Gastrocnemius medialis (tissue), 4 donors: Measurements from ENCODE around the gene HRH2. TPM values are rescaled to one million over a fixed set of nuclear protein-coding genes. Genes with fewer than 3 reads are reported as not detected.

Source experiments
- ATAC-seq, 2 donors: fragments of 150-250 bp; one replicate each; pipeline ENCODE4 v1.9.1; 2016
- DNase-seq, 2 donors: peaks; one replicate each; pipeline ENCODE4 v3.0.0-alpha.2; 2019
- H3K27ac ChIP-seq, 4 donors: fragments of 200-600 bp; sonication (generic); 1 replicate in 1 of 4; 2 replicates in 3 of 4; pipeline ENCODE4 v1.5.1; 2016 to 2018; ENCODE audit warnings: mild to moderate bottlenecking in 2 of 4, moderate library complexity in 1 of 4
- H3K27me3 ChIP-seq, 3 donors: fragments of 200-600 bp; sonication (generic) in 2 of 3; 1 replicate in 1 of 3; 2 replicates in 2 of 3; pipeline versions ENCODE4 v1.5.1 to v1.6.0; 2016 to 2019; ENCODE audit warnings: mild to moderate bottlenecking in 1 of 3, moderate library complexity in 1 of 3
- H3K36me3 ChIP-seq, 2 donors: fragments of 200-600 bp; sonication (generic) in 1 of 2; one replicate each; pipeline ENCODE4 v1.5.1; 2017 to 2018
- H3K4me1 ChIP-seq, 2 donors: fragments of 200-600 bp; sonication (generic) in 1 of 2; one replicate each; pipeline ENCODE4 v1.5.1; 2016 to 2017; ENCODE audit warnings: mild to moderate bottlenecking in 2 of 2
- H3K4me3 ChIP-seq, 4 donors: fragments of 200-600 bp; sonication (generic) in 3 of 4; 1 replicate in 1 of 4; 2 replicates in 3 of 4; pipeline ENCODE4 v1.5.1; 2016 to 2019; ENCODE audit warnings: mild to moderate bottlenecking in 2 of 4
- H3K9me3 ChIP-seq, 3 donors: fragments of 200-600 bp; sonication (generic) in 2 of 3; 1 replicate in 1 of 3; 2 replicates in 2 of 3; pipeline ENCODE4 v1.5.1; 2016 to 2019
- CTCF ChIP-seq, 5 experiments: fragments of 450-650 bp in 3 of 5; fragments of 200-600 bp in 2 of 5; sonication (generic) in 2 of 5; IDR thresholded peaks in 4 of 5; conservative IDR thresholded peaks in 1 of 5; 1 replicate in 4 of 5; 2 replicates in 1 of 5; pipeline ENCODE4 v1.5.1; 2016 to 2019; ENCODE audit warnings: antibody characterized with exemption in 5 of 5, mild to moderate bottlenecking in 3 of 5, moderate library complexity in 3 of 5
- POLR2A ChIP-seq, 2 donors: fragments of 450-650 bp; IDR thresholded peaks; one replicate each; pipeline ENCODE4 v1.6.1; 2017; ENCODE audit warnings: antibody characterized with exemption in 2 of 2, mild to moderate bottlenecking in 2 of 2, moderate library complexity in 2 of 2
- in situ Hi-C, 4 donors: fragments of 200-750 bp; cut with MboI; loops; one replicate each; pipeline versions ENCODE4 v1.15.0 to v1.8.0; 2017; ENCODE audit warnings: low sequenced_read_pairs in 4 of 4
- intact Hi-C: fragments of 100-400 bp; cut with DNase I; formaldehyde crosslinking; loops from one replicate; pipeline ENCODE4 v1.15.1; 2023; ENCODE audit warnings: low total_unique reads
- total RNA-seq, 4 donors: library from RNA; depleted of rRNA; stranded (reverse); fragments of >200 nt; gene quantifications; one replicate each; pipeline versions ENCODE4 v1.1.0 to v1.2.3, GENCODE V29; 2016

Gene HRH2
- total RNA-seq, 4 donors from 2014 or later = 0.44 to 1.6 (median 0.76) TPM

- no peaks in the 10 kb centered on the region for H3K36me3 ChIP-seq
- intact Hi-C loops (no loop called here), in situ Hi-C loops (no loop called here)
- no peak for ATAC-seq
- no peak overlapping the region for H3K4me3 ChIP-seq
- no peaks in the 10 kb centered on the region for H3K4me1 ChIP-seq
- no peak for DNase-seq
- TF ChIP-seq POLR2A (IDR thresholded peaks at IDR 0.05) (no peak), CTCF (IDR thresholded peaks at IDR 0.05 in 4 of 5, conservative IDR thresholded peaks at IDR 0.05 in 1 of 5) (no peak)
- no peaks in the 10 kb centered on the region for H3K9me3 ChIP-seq
- H3K27me3 ChIP-seq = peaks cover 0 to 6% (median 4%) of the 10 kb centered on the region in 3 donors
- H3K27ac ChIP-seq = no peak overlapping the region
These were observed 80.8 kb downstream of the HRH2 start for GRCh38 chr5:175738602-175739133.

GRCh38 chr5:175740014-175740413, 82.1 kb downstream of the HRH2 start:
- no peak for ATAC-seq
- TF ChIP-seq CTCF (IDR thresholded peaks at IDR 0.05 in 4 of 5, conservative IDR thresholded peaks at IDR 0.05 in 1 of 5) (no peak), POLR2A (IDR thresholded peaks at IDR 0.05) (no peak)
- H3K9me3 ChIP-seq = no peaks in the 10 kb centered on the region
- H3K4me3 ChIP-seq = no peak overlapping the region
- no peaks in the 10 kb centered on the region for H3K36me3 ChIP-seq
- in situ Hi-C loops = no loop called here
- H3K4me1 ChIP-seq = no peaks in the 10 kb centered on the region
- H3K27me3 ChIP-seq = peaks cover 0 to 6% (median 4%) of the 10 kb centered on the region in 3 donors
- intact Hi-C loops = no loop called here
- no peak overlapping the region for H3K27ac ChIP-seq
- no peak for DNase-seq

- no peak for DNase-seq
- ATAC-seq = no peak
- Histone ChIP-seq H3K4me1 (no peaks in the 10 kb centered on the region), H3K27ac (no peak overlapping the region), H3K36me3 (no peaks in the 10 kb centered on the region), H3K27me3 (peaks cover 0 to 6% (median 4%) of the 10 kb centered on the region in 3 donors), H3K4me3 (no peak overlapping the region), H3K9me3 (no peaks in the 10 kb centered on the region)
- in situ Hi-C loops (no loop called here), intact Hi-C loops (no loop called here)
- TF ChIP-seq POLR2A (IDR thresholded peaks at IDR 0.05) (no peak), CTCF (IDR thresholded peaks at IDR 0.05 in 4 of 5, conservative IDR thresholded peaks at IDR 0.05 in 1 of 5) (no peak)
These were observed 83.7 kb downstream of the HRH2 start for GRCh38 chr5:175741556-175741955.

GRCh38 chr5:175742290-175742994, 84.6 kb downstream of the HRH2 start:
- in situ Hi-C loops = no loop called here

More at GRCh38 chr5:175742290-175742994, 84.6 kb downstream of the HRH2 start:
- intact Hi-C loops = no loop called here
- H3K27me3 ChIP-seq = peaks cover 0 to 6% (median 4%) of the 10 kb centered on the region in 3 donors
- no peak for DNase-seq
- H3K4me1 ChIP-seq = no peaks in the 10 kb centered on the region
- TF ChIP-seq CTCF (IDR thresholded peaks at IDR 0.05 in 4 of 5, conservative IDR thresholded peaks at IDR 0.05 in 1 of 5) = no peak
- TF ChIP-seq POLR2A (IDR thresholded peaks at IDR 0.05) = no peak
- ATAC-seq = no peak
- H3K4me3 ChIP-seq = no peak overlapping the region
- no peaks in the 10 kb centered on the region for H3K36me3 ChIP-seq
- no peaks in the 10 kb centered on the region for H3K9me3 ChIP-seq
- no peak overlapping the region for H3K27ac ChIP-seq
